HG03103 (cell line): ENCODE measurements around the gene VEPH1.

Experiments used
- ATAC-seq: cut with Tn5 transposase; IDR thresholded peaks from one replicate; pipeline ENCODE4 v1.9.1; 2021; ENCODE audit warnings: low read depth; ENCODE audit not compliant: unreplicated experiment

VEPH1 gene

DNA sequence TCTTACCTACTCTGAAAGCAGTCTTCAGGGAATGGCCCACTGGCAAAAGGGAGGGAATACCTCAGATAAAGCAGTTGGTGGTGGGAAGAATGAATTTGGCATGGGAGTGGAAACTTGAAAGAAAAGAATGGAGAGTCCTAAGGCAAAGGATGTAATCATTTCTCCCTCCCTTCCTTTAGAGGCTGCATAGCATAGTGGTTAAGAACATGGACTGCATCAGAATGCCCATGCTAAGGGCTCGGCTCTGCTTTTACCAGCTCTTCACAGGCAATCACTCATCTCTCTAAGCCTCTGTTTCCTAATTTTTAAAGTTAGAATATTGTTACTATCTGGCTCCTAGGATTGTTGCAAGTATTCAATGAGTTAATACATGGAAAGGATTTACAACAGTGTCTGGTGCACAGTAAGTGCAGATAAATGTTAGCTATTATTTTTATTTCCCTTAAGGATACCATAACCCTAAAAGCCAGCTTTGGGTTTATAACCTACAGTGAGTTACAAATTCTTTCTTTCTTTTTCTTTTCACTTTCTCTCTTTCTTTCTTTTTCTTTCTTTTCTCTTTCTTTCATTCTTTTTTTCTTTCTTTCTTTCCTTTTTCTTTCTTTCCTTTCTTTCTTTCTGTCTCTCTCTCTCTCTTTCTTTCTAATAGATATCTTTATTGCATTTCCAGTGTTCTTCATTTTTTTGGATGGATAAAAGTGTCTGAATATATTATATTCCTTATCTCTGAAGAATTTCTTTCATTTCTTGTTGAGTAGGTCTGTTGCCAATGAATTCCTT lies 23.6 kb downstream of the VEPH1 start:
- ATAC-seq, result no peak

GRCh38 chr3:157477441-157477840 lies 25.8 kb downstream of the VEPH1 start:
- ATAC-seq, result no peak

DNA sequence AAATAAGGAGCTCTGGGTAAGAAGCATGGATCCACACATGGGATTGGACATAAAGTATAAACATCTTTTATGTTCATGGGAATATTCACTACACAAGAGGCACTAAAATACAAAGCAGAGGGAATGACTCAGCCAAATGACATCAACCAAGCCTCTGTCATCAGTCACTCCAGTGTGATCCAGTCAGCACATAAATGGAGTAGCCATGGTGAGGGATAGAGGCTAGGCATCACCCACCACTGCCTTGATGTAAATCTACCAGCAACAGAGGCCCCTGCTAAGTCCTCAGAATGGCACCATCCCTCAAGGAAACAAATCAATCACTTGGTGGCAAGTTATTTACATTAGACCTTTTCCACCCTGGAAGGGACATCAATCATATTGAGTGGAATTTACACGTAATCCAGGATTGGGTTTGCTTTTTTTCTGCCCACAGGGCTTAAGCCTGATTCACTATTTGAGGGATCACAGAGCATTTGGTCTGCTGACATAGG lies 27.2 kb downstream of the VEPH1 start:
- no peak for ATAC-seq

DNA sequence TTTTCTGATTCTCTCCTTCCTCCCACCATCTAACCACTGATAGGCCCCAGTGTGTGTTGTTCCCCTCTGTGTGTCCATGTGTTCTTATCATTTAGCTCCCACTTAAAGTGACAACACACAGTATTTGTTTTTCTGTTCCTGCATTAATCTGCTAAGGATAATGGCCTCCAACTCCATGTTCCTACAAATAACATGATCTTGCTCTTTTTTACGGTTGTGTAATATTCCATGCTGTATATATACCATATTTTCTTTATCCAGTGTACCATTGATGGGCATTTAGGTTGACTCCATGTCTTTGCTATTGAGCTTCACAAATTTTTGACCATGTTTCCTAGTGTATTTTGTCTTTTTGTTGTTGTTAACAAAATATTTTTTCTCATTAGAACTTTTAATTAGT lies 30.6 kb downstream of the VEPH1 start:
- no peak for ATAC-seq

DNA sequence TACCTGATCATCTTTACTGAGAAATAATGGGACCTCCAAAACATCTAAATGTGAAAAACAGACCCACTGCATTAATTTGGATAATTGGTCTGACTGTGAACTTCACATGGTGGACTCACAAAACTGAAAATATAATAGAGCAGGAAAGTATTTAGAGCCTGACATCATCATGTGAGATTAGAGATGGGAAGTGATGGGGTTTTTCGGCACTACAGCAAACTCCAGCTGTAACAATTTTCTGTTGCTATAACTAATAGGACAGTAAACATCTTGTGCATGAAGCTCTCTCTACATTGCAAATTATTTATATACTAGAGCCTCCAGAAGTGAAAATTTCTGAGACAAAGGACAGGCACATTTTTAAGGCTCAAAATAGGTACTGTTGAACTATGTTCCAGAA lies 32.2 kb downstream of the VEPH1 start:
- ATAC-seq, result no peak

- ATAC-seq, result no peak
These were observed 33.5 kb downstream of the VEPH1 start for GRCh38 chr3:157469561-157470294.

GRCh38 chr3:157467200-157467599 lies 36.0 kb downstream of the VEPH1 start:
- no peak for ATAC-seq

GRCh38 chr3:157465741-157466140 lies 37.5 kb downstream of the VEPH1 start:
- ATAC-seq, result no peak

DNA sequence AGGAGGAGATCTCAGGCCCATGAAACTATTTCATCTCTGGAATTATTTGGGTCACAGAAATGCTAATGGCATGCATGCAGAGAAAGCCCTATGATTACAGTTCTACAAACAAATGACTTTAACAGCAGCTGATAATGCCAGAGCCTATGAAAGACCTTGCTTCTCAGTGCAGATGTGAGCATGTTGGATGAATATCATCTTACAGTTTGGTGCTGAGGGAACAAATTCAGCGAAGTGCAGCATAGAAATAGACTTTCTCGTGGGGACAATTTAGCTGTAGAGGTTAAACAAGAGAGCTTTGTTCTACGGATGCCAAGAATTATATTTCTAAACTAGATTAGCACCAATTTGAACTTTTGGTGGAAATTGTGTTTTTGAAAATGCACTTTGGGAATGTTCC lies 38.9 kb downstream of the VEPH1 start:
- ATAC-seq, result no peak

DNA sequence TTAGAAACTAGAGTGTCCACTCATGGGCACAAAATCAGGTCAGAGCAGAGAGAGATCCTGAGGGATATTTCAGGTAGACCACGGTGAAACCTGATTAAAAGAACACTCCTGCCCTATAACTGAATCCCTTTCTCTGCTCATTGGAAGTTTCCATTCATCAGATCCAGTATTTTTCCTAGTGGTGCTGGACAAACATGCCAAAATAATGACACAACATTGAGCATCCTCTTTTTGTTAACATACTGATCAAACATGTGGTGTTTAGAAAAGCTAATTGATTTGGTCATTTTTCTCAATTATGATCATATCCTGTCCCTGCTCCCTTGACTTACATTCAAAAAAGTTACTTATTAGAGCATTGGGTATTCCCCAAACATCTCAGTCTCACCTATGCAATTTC lies 39.4 kb downstream of the VEPH1 start:
- ATAC-seq, result no peak

GRCh38 chr3:157460253-157460652 lies 43.0 kb downstream of the VEPH1 start:
- no peak for ATAC-seq

DNA sequence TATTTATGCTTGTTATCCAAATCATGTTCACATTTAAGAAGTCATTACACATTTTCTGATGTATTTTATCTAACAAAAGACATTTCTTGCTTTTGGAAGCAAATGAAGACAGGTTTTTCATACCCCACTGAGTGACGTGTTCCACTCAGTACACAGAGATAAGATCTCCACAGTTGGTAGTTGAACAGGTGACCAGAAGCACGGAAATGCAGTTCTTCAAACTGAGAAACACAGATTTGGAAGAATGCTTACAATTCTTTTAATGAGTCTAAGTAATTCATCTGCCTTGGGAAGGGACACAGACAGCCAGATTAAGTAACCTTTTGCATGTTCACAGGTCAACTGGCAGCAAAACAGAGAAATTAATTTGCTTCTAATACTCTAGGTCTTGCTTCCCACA lies 43.5 kb downstream of the VEPH1 start:
- no peak for ATAC-seq

DNA sequence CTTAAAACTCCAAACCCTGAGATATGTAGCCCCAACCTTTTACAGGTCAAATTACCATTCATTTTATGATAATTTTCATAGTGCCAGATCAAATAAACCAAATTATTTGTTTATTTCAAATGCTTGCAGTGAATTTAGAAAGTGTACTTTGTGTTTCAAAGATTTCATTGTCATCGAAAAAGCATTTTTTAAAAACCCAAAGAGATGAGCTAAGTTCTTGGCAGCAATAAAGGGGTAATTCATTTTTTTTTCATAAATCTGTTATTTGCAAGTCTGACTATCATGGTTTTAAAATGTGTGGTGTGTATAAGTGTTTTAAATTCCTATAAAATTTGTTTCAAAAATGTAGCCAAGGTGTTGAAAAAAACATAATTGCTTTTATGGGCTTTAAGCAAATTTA lies 49.4 kb downstream of the VEPH1 start:
- no peak for ATAC-seq

DNA sequence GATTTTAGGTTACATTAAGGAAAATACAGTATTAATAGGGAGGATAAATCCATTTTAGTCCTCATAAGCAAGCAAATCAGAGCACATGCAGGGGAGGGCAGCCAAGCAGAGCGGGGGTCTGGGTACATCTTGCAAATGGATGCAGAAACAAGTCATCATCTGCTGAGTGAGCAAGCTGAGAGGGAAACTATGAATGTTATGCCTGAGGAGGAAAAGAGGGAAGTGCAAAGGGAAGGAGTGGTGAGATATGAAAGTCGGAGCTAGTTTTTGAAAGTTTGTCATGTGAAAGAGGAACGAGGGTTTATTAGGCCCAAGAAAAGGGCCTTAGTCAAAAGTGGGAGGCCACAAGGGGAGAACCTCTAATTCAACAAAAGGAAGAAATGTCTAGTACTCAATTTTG lies 51.1 kb downstream of the VEPH1 start:
- ATAC-seq, result no peak

GRCh38 chr3:157447026-157447694 lies 56.1 kb downstream of the VEPH1 start:
- ATAC-seq, result no peak

DNA sequence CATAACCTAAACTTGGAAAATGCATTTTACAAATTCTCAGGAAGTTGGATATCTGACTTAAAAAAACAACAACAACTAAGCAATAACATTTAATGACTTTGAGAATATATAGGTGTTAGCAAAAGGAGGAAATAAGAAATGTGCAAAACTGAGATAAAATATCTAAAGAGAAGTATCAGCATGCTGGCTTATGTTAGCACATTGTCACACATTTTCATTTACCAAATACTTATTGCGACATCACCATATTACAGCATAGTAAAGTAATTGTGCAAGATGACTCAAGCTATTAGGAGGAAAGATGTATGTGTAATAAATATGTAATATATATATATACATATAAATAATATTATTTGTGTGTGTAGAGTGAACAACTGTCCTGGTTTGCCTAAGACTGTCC lies 57.4 kb downstream of the VEPH1 start:
- ATAC-seq, result no peak

- no peak for ATAC-seq
These were observed 58.4 kb downstream of the VEPH1 start for GRCh38 chr3:157444797-157445184.

- no peak for ATAC-seq
These were observed 59.1 kb downstream of the VEPH1 start for GRCh38 chr3:157443905-157444796.

DNA sequence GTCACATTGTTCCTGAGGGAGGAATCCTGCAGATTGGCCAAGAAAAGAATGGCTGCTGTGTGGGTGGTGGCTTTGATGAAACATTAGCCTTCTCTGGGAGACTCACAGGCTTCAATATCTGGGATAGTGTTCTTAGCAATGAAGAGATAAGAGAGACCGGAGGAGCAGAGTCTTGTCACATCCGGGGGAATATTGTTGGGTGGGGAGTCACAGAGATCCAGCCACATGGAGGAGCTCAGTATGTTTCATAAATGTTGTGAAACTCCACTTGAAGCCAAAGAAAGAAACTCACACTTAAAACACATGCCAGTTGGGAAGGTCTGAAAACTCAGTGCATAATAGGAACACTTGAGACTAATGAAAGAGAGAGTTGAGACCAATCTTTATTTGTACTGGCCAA lies 60.5 kb downstream of the VEPH1 start:
- no peak for ATAC-seq

GRCh38 chr3:157441102-157441624 lies 62.1 kb downstream of the VEPH1 start:
- no peak for ATAC-seq
